Mammary epithelial cell (primary cell): Measurements from ENCODE around the gene KRT10.

Experiments
- CTCF ChIP-seq, 2 donors: IDR thresholded peaks in 1 of 2; conservative IDR thresholded peaks in 1 of 2; 2 replicates each; pipeline ENCODE4 v1.5.1; 2011 to 2012; ENCODE audit warnings: inconsistent platforms in 2 of 2, low read length in 2 of 2, mild to moderate bottlenecking in 2 of 2, control low read depth in 1 of 2, low read depth in 1 of 2; ENCODE audit not compliant: insufficient read depth in 1 of 2; ENCODE audit errors: extremely low read depth in 1 of 2
- EZH2 ChIP-seq: IDR thresholded peaks from 2 replicates; pipeline ENCODE4 v1.6.1; 2012; ENCODE audit warnings: low read length, inconsistent platforms, borderline replicate concordance

- TF ChIP-seq CTCF (conservative IDR thresholded peaks at IDR 0.05 in 1 of 2, IDR thresholded peaks at IDR 0.05 in 1 of 2; ENCODE audit: extremely low read depth in 1 of 2, insufficient read depth in 1 of 2, low read depth in 1 of 2, low read length in 2 of 2) = no peak
- TF ChIP-seq EZH2 = no peak
These were observed 29.9 kb upstream of the KRT10 start for GRCh38 chr17:40852364-40852763.
